Measurements from ENCODE around the gene CTXN2.
A peak's percentile ranks its signal among the peaks of the same experiment; 100 is the strongest.

Gene CTXN2

DNA sequence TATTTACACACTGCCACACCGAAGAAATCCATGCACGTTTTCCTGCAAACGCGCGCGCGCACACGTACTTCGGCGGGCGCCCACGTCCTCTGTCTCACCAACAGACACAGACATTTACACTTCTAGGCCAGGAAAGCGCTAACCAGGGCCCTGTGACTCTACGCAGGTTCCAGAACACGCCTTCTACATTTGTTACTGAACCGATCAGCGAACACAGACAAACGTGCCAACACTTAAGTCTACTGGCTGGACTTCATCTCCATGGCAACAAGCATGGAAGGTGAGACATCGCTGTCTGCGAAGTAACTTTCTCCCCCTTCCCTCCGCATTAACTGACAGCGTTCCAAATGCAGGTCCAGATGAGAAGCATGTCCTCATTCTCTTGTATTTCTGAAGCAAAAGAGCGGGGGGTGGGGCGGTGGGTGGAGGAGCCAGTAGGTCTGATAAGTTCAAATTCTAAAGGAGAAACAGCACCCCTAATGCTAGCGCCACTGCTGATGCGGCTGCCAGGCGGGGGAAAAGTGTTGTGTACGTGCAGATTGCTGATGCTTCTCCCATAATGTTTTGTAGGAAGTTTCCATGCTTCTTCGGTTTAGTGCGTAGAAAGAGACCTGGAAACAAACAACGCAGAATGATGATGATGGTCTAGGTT is at the start of gene CTXN2:
Gene CTXN2 (plus strand): TSS at position 92 of the 652 bp plus-strand sequence. CDS start 9,636 bp downstream, outside the sequence.
- no peak for DNase-seq

DNA sequence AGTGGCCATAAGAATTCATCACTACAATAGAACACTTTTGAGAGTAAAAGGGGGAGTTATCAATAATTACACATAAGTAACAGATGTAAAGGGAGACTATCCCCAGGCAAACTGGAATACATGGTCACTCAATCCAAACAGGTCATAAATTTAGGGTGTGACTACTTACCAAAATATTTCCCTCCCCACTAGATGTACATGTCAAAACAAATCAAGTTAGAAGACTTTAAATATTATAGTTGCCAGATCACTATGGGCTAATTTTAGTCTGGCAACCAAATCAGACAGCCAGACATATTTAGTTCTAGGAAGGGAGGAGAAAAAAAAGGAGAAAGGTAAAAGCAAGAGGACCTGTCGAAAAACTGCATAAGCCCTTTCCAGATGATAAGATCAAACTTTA is 47.6 kb upstream of the CTXN2 start:
- no peak for DNase-seq

DNA sequence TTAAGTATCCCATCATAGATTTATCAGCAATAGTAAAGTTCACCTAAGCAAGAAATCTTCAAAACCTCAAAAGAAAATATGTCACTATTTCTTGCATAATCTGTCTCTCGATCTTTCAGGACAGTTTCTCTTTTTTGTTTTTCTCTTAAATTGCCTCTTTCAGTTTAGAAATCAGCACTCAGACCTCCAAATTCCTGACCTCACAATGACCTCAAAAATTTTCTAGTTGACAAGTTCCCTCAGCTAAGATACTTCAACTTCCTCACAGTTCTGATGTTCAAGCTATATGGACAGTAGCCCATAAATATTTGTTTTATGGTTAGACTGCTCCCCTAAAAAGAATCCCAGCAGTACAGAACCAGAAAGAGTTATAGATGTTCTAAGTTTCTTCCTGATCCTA is 46.6 kb upstream of the CTXN2 start:
- no peak for DNase-seq

DNA sequence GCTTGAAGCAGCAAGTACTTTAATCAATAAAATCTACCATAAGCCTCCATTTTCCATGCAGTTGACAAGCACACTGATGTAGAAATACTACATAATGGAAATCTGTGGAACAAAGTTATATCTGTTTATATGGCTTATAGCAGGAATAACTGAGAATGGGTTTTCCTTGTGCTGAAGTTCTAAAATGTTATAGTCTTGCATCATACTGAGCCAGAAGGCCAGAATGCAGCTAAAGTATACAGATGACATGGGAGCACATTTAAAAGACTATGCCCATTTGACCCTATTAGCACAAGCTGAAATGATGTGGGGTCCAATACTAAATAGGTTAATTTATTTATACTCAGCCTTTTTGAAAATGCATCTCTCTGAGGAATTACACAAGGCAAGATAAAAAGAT is 45.5 kb upstream of the CTXN2 start:
- DNase-seq = no peak

DNA sequence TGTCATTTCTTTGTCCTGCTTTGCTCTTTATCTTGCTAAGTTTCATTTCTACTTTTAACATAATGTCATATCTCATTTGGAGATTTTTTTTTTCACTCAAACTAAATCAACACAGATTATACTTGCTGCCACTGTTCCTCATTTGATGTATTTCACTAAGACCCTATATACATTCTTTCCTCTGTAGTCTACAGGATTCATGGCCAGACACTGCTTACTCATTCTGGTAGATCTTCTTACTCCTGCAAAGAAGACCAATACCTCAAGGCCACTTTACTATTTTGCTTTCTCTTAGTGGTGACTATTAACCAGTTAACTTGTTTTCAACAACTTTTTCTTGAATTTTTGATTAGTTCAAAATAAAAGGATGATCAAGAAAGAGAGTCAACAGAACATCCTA is 44.1 kb upstream of the CTXN2 start:
- DNase-seq = no peak

DNA sequence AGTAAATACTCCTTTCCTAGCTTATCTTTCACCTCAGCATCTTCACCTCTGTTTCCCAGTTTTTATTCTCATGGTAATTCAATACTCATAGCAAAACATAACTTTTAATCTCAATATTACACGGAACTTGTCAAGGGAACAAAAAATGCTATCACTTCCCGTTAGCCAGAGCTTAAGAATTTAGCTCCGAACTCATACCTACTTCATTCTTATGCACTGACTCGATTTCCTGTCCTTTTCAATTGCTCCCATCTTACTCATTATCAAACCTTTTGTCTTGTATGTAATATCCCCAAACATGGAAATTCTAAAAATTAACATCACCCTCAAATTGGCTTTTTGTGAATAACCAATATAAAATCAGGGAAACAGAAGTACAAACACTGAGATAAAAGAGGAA is 41.6 kb upstream of the CTXN2 start:
- DNase-seq = no peak

DNA sequence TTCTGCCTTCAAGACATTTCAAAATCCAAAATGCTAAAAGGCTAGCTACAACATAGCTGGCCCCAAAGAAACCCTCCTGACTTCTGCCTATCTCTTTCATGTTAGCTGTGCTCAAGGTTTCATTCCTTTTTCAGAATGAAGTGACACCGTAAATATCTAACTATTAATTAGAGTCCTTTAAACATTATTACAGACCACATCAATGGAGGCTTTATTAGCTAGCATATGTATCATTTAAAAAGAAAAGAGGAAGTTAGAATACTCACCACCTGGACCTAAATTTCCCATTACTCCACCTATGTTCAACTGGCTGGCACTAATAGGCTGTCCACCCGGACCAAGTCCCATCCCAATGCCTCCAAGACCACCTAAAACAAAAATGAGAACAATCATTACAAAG is 37.9 kb upstream of the CTXN2 start:
- no peak for DNase-seq

DNA sequence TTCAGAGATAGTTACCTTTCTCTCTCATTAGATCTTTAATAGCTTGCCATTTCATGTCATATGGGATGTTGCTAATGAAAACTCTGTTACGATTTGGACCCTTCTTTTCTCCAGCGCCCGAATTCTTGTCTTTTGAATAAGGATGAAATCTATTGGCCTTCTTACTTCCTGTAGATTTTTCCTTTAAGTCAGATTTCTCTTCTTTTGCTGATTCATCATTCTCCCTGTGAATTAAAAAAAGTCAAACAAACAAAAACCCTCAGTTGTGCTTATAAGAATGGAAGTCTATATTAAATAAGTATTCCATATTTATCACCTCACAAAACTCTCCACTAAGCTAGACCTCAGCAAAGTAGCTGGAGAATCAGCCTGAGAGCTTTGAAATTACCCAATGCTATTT is 22.8 kb upstream of the CTXN2 start:
- no peak for DNase-seq

DNA sequence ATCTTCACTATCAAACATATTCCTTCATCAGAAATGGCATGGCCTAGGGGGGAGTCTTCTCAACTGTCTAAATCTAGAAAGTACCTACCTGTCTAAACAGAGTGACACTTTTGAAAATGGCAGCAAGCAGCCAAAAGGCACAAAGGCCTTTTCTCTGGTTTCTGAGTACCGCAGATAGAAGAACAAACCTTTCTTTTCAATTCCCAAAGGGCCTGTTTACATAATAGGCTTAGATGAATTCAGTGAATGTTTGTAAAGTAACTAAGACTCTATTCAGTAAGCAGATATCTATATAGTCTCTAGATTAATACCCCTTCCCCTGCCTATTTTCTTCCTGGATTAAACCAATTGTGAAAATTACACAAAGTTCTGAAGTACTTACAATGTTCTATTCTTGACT is 20.5 kb upstream of the CTXN2 start:
- DNase-seq = no peak

DNA sequence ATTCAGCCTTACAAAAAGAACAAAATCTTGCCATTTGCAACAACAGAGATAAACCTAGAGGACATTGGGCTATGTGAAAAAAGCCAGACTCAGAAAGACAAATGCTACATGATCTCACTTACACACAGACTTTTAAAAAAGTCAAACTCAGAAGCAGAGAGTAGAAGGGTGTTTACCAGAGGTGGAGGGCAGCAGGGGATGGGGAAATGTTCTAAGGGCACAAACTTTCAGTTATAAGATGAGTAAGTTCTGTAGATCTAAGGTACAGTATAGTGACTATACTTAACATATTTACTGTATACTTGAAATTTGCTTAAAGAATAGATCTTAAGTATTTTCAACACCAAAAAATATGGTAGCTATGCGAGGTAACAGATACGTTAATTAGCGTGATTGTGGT is 16.3 kb upstream of the CTXN2 start:
- DNase-seq = no peak

DNA sequence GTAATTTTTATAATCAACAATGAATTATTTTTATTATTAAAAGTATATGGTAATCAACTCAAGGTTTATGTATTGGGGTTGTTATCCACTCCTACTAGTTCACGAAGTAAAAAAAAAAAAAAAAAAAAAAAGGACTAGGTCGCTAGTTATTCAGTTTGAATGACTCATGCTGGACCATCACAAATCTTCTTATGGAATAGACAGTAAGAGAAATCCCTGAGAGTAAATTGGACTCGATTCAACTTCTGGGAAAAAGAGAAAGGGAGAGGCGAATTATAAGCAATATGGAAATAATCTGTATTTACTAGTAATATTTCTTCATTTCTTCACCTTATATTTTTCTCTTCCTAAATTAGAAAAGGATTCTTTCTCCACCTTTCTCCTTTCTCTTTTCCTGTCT is 15.4 kb upstream of the CTXN2 start:
- no peak for DNase-seq

DNA sequence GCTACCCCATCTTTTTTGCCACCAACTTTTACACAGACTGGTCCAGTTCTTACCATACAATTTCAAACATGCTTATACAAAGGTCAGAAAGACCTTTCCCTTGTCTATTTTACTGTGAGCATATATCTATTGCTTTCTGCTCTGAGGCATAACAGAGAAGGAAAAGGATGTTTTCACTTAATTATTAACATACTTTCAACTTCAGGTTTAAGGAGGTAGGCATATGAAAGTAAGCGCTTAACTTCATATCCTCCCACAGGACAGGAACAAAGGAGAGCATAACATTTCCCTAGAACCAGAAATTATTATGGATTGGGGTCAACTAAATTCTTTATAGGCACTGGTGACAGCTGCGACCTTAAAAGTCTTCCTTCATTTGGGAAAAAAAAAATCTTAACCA is 14.5 kb upstream of the CTXN2 start:
- no peak for DNase-seq

DNA sequence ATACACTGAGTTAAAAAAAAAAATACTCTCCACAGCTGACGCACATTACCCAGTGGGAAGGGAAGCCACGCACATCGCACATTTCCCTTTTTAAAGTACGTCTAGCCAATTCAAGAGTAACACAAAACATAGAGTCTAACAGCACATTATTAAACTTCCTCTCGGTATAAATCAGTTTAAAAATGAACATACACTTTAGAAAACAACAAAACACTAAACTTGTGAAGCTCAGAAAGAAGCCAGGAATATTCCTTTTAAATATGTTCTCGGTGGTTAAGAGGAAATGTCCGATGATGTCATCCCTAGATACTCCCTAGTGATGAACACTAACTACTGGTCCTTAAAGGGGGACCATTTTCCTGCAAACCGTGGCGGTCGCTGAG is 14.1 kb upstream of the CTXN2 start:
- peak; percentile 23 for DNase-seq

DNA sequence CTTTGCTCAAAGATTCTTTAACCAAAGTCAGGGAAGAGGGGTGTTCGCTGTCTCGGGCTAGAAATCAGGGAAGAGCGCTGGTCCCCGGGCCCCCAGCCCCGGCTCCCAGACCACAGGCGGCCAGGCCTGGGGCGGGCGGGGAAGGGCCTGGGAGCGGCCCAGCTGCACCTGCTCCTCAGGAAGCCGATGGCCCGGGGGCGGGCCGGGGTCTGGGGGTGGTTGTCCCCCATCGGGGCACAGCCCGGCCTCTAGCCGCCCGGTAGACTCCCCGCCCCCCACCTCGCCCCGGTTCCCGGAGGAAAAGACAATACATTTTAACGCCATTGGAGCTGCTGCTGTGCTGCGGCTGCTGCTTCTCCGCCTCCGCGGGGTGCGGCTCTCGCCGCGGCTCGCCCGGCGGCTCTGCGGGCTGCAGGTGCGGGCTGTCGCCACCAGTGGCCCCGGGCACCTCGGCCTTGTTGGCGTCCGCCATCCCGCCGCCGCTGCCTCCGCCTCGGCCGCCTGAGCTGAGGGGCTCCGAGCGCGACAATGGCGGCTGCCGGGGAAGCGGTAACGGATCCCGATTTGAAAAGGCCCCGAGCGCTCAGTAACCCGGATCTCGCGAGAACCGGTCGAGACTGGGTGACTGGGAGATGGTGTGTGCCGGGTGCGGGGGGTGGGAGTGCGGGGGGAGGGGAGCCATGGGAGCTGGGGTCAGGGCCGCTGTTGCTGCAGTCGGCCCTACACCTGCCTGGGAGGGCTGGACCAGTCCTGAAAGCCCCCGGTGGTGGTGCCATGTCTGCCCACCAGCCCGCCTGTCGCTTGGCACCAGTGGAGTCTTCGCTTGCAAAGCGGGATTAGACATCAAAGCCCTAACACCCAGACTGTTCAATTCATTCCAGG is 13.5 kb upstream of the CTXN2 start, which contains the start of gene MYEF2:
Gene MYEF2 (minus strand): TSS at position 530 of the 882 bp plus-strand sequence. CDS start 58 bp downstream, at position 472.
- peak; percentile 14 for DNase-seq

DNA sequence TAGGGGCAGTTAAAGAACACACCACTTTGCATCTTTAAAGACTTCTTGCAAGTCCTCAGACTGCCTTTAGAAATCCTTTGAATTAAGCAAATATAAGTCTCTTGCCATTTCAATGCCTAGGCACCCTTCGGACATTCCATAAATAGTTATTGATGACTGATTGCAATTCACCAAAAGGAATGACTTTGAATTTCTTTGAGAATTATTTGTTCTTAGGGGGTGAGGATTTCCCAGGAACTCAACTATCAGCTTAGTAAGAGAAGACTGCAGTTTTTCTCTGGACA is 12.9 kb upstream of the CTXN2 start:
- no peak for DNase-seq

DNA sequence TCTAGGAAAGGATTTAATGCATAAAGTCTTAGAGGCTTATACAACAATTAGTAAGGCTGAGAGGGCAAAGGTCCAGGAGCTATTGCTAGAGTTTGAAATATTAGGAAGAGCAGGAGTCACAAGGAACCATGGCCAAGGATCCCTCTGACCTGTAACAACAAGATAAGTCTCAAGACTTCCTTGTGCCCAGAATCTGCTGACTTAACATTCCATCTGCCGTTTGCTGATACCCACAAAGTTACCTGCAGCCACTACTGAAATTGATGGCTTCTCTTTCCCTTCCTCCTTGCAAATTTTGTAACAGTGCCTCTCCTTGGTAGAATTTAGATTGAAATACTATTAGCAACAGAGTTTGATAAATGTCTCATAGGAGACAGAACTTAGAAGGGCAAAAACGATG is 8.7 kb upstream of the CTXN2 start:
- no peak for DNase-seq

DNA sequence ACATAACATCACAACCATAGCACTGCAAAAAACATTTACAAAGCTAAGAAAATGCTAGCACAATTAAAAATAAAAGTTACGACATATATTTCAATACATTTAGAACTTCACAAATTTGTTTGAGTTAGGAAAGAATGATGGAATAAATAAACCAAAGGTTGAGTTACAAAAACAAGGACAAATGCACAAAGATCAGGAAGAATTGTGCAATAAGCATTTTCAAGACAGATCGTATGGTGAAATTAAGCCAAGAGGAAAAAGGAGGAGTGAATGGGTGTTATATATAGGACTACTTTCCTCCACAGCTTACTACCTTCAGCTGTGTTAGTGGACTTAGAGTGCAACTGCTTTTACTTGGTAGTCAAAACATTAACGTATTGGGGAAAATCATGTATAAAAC is 5.9 kb upstream of the CTXN2 start:
- DNase-seq = no peak

DNA sequence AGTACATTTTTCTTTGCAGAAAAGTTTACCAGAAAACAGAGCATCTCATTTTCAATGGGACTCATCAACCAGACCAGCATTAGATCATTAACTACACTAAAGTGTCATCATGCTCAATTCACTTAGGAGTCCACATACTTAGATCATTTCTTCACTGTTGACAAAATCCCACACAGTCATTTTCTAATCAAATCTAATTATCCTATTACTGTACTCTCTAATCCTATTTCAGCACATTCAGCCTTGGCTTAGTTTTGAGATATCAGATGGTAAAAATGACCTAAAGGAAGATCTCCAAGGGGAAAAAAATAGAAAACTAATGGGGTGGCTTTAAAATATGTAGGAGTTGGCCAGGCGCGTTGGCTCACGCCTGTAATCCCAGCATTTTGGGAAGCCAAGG is 5.2 kb upstream of the CTXN2 start:
- DNase-seq = no peak

DNA sequence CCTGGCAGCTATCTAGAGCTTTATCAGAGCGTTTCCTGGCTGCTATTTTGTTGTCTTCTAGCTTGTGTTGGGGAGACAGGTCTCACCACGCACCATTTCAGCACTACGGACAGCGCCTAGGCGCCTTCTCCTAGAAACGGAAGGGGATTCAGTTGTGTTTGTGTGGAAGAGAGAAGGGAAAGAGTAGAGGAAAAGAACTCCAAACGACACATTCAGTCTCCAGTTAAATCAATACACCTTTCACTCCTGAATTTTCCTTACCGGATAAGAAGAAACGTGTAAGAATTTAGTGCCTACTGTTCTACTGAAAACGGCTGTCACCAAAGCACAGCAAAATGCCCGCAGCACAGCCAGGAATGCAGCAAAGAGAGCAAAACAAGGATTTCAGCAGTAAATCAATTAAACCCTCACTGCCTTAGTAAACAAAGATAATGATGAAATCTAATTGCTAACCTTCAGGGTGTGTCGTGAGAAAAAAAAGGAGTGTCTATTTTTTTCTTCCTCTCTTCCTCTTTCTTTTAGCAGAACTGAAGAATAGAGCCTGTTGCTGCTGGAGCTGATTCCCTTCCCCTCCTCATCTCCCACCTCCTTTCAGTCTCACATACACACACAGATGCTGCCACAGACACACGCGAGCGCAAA is 412 bp upstream of the CTXN2 start:
- peak; percentile 44 for DNase-seq

DNA sequence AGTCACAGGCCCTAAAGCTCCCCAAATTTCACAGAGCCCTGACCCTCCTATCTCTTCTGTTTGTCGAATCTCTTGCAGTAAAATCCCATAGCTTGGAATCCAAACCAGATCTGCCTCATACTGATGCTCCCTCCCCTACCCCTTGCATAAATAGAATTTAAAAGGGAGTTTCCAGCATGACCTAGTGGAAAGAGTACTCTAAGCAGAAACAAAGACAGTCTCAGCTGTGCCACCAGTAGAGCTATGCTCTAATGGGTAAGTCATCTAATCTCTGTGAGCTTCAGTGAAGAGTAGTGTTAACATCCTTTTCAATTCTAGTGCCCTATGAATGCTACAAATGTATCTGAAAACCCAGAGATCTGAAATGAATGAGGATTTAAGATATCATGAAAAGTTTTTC is 10.6 kb downstream of the CTXN2 start:
- DNase-seq = no peak

DNA sequence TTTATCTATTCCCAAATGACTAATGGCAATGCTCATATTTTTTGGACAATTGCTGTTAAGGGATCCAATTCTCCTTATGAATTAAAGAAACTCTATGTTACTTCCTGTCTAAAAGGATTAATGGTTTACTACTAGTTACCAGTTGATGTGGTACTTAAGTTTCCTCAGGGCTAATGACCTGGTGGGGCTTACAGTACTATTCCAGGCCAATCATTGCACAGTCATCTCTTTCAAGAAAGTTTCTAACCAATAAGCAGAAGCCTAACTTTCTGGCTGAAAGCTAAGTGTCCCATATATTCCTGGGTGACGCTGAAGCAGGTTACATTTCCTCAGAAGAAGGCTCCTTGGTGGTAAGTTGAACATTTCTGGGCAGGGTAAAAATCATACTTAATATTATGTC is 14.5 kb downstream of the CTXN2 start, which contains the start of gene SLC12A1:
Gene SLC12A1 (plus strand): TSS at position 322 of the 400 bp plus-strand sequence. CDS start 1,418 bp downstream, outside the sequence.
- no peak for DNase-seq

DNA sequence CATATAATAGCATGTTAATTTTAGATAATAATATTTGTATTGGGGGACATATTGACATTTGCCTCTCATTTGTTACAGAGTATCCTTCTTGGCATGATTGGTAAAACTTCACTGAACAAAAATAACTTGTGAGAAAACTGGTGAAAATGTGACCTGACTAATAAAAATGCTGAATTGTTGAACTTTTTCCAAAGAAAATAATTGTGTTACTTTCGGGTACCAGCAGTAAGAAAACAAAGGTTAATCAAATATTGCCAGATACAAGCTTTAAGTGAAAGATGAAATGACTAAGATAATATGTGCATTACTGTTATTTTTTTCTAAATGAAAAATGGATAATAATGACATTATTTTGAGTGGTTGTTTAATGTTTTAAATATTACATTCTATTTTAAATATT is 29.8 kb downstream of the CTXN2 start:
- DNase-seq = no peak

DNA sequence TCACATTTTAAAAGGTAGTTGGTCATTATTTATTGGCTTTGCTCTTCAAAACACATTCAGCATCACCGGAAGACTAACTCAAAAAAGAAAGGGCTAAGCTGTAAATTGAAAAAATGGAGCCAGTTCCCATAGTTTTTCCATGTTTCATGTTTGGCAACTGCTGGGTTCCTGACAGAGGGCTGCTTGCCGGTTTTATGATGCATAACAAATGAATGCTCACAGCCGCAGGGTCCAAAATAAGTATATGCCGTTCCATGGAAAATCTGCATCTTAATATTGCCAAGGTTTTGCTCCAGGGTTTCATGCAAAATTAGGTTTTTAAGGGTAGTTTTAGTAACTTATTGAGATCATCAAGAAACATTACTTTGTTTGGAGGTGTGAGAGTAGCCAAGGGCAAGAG is 30.4 kb downstream of the CTXN2 start:
- no peak for DNase-seq

DNA sequence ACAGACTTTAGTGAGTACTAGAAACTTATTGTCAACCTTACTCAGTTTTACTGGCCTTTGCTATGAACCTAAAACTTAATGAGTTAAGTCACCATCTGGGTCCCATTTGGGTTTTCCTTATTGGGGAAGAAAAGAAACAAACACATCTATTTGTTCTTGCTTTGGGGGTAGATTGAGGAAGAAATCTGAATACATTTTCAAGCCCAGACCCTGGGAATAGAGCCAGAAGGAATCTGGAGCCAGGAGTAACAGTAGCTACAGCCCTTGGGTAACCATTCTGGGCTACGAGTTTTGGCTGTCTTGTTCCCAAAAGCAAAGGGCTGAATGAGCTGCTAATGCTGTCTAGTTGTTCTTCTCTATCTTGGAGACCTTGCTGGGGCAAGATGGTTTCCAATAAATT is 31.2 kb downstream of the CTXN2 start:
- no peak for DNase-seq

Data from suppressor macrophage treated with lipopolysaccharide for 4 hours (primary cell).